ENCODE data around the gene NPW.

NPW gene

DNA sequence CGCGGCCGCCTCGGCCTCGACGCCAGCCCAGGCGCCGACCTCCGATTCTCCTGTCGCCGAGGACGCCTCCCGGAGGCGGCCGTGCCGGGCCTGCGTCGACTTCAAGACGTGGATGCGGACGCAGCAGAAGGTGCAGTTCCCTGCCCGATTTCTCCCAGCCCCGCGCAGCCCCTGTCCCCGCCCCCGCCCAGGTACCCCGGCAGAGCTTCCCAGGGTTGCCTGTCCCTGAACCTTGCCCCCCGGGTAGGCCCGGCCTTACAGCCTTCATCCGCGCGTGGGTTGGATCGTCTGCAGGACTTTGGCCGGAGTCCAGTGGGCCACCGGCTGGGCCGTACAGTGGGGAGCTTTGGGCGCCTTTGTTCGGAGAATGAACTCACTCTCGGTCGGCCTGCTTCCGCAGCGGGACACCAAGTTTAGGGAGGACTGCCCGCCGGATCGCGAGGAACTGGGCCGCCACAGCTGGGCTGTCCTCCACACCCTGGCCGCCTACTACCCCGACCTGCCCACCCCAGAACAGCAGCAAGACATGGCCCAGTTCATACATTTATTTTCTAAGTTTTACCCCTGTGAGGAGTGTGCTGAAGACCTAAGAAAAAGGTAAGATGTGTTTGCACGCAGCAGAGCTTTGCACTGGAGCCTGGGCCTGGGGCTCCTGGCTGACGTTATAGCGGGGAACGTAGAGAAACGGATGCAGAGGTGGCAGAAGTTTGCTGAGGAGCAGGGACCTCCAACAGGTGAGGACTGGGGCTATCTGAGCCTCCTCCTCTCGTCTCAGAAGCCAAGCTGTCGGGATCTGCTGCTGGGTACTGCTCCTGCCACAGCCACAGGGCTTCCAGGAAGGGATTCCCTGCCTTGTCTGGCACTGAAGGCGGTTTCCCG is 35.0 kb upstream of the NPW start:
- DNase-seq = no peak

DNA sequence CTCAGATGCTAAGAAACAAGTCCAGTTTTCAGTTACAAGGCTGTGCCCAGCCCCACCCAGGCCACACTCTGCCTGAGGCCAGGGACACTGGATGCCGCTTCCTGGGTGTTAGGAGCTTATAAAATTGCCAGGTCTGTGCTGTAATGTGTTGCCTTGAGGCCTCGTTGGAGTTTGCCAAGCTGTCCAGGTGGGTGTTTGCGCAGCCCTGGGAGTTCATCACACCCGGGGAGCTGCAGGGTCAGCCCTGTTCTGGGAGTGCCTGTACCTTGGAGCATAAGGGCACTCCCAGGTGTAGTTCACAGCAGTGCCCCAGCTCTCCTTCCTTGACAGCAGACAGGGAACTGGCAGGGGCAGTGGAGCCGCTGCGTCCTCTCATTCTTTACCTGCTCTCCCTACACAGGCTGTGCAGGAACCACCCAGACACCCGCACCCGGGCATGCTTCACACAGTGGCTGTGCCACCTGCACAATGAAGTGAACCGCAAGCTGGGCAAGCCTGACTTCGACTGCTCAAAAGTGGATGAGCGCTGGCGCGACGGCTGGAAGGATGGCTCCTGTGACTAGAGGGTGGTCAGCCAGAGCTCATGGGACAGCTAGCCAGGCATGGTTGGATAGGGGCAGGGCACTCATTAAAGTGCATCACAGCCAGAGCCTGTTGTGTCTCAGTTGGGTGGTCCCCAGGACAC is 34.0 kb upstream of the NPW start:
- no peak for DNase-seq

DNA sequence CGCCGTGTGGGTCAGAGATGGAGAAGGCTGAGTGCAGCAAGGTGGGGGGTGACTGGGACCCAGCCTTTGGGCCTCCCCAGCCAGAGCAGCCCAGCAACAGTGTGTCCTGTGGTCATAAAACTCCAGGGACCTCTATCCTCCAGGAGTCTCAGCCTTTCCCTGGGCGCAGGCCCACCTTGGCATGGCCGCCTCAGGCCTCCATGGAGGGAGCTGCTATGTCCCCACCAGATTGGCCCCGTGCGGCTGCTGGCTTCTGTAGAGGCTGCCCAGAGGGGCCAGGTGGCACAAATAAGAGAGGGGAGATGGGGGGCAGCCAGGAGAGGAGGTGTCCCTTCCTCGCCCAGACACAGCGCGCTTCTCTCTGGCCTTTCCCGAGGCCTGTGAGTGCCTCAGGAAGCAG is 32.4 kb upstream of the NPW start:
- no peak for DNase-seq

DNA sequence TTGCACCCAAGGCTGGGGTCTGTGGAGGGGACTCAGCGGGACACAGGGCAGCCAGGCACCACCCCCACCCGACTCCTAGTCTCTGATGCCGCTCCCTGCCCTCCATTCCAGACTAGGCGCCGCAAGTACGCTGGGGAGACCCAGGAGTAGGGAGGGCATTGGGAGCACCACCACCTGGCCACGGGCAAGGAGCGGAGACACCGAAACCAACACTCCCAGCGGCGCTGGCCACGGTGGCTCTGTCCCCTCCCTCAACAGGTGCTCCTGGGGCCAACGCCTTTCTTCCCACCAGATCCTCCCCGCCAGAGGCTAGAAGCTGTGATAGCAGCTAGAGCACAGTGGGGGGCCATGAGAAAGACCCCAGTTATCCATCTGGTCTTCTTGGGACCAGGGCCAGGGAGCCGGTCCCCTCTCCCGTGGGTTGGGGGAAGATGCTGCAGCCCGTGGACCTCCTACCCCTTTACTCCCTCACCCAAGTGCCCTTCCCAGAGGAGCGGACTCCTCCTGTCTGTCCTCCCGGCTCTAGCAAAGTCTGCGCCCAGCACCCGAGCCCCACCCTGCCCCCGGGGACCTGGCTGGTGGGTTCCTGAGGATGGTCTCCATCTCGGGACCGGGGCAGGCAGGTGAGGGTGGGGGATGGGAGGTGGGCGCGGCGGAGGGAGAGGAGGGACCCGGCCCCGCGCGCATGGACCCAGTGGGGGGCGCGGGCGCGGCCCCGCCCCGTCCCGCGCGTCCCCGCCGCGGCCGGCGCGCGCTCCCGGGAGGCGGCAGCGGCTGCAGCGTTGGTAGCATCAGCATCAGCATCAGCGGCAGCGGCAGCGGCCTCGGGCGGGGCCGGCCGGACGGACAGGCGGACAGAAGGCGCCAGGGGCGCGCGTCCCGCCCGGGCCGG is 30.1 kb upstream of the NPW start, which contains the start of gene SYNGR3:
Gene SYNGR3, plus strand, starts transcription at position 762 of the 892 bp plus-strand sequence. CDS start 133 bp downstream, outside the sequence.
- DNase-seq = no peak

DNA sequence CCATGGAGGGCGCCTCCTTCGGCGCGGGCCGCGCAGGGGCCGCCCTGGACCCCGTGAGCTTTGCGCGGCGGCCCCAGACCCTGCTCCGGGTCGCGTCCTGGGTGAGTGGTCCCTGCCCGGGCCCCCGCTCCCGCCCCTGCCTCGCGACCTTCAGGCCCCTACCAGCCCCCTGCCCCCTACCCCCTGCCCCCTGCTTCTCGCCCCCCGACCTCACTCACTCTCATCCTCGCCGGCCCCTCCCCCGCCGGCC is 29.6 kb upstream of the NPW start:
- DNase-seq = no peak

DNA sequence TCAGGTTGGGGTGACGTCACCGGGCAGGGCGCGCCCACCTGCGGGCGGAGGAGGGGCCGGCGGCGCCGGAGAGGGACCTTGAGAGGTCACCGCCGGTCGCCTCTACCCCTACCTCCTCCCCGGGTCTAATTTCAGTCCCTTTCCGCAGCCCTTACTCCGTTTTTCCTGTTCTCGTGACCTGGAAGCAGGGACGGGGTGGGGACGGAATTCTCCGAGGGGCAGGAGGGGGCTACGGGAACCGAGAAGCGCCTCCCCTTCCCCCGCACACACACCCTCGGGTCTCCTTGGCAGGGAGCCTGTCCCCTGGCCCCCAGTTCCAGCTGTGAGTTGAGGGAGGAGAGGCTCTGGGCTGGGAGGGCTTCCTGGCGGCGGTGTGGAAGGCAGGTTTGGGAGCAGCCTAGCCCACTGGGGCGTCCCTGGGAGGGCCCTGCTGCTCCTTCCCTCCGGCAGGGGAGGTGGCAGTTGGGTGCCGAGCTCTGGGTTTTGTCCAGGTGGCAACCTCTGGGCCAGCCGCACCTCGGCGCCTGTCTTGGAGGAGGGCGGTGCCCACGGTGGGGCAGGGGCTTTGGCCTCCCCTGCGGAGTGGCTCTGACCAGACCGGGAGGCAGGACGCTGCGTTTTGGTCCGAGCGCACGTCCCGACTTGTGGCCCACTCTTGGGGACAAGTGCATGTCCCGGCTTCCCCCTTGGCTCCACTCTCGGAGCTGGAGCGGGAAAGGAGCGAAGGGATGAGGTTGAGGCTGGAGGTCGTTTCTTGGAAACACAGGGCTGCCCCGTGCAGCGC is 29.0 kb upstream of the NPW start:
- DNase-seq = no peak

DNA sequence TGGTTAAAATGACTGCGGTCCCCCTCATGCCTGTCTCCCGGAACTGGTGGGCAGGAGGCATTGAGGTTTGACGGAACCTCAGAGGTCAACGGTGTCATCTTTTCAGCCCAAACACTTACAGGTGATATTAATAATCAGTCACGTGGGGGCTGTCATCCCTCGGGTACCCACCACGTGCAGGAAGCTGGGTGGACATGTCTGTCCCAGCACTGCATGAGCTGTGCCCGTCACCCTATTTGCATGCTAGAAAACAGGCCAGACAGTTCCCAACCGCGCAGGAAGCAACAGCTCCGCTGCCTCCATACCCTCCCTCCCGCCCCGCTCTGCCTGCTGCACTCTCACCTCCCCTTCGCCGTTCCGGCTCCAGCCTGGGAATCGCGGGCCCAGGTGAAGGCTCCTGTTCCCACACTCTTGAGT is 28.4 kb upstream of the NPW start:
- no peak for DNase-seq

DNA sequence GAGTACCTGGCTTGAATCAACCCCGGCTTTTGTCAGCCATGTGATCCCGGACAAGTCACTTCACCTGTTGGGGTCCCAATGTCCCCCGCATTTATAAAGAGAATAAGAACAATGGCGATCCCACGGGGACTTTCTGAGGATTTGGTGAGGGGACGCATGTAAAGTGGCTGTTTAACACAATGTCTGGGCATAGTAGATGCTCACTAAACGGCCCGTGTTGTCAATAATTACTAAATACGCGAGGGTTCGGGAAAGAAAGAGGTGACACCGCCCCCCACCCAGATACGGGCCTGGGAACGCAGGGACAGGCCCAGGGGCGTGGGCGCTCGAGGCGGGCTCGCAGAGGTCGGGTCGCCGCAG is 28.0 kb upstream of the NPW start:
- DNase-seq = no peak

DNA sequence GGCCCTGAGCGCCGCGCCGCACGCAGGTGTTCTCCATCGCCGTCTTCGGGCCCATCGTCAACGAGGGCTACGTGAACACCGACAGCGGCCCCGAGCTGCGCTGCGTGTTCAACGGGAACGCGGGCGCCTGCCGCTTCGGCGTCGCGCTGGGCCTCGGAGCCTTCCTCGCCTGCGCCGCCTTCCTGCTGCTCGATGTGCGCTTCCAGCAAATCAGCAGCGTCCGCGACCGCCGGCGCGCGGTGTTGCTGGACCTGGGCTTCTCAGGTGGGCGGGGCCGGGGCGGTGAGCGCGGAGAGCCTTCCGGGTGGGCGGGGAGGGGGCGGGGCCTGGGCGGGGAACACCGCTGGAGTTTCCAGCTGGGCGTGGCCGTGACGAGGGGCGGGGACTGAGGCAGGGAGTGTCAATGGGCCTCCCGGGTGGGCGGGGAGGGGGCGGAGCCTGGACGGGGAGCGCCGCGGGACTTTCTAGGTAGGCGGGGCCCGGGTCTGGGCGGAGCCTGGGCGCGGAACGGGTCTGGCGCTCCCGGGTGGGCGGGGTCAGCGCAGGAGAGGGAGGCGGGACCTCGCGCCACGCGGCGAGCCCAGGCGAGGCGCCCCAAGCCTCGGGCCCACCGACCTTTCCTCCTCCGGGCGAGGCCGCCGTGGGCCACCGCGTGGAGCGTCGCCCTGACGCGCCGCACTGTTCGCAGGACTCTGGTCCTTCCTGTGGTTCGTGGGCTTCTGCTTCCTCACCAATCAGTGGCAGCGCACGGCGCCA is 27.5 kb upstream of the NPW start:
- DNase-seq = no peak

DNA sequence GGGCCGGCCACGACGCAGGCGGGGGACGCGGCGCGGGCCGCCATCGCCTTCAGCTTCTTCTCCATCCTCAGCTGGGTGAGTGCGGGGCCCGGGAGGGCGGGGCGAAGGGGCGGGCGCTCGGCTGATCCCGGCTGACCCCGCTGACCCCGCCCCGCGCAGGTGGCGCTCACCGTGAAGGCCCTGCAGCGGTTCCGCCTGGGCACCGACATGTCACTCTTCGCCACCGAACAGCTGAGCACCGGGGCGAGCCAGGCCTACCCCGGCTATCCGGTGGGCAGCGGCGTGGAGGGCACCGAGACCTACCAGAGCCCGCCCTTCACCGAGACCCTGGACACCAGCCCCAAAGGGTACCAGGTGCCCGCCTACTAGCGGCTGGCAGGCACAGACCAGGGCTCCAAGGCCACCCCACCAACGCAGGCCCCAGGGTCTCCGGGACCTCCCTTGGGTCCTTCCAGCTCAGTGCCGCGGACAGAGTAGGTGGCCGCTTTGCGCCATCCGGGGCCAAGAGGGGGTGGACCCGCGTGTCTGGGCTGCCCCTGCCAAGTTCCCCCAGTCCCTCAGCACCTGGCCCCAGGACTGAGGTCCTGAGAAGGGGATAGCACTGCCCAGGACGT is 26.8 kb upstream of the NPW start:
- DNase-seq = no peak

DNA sequence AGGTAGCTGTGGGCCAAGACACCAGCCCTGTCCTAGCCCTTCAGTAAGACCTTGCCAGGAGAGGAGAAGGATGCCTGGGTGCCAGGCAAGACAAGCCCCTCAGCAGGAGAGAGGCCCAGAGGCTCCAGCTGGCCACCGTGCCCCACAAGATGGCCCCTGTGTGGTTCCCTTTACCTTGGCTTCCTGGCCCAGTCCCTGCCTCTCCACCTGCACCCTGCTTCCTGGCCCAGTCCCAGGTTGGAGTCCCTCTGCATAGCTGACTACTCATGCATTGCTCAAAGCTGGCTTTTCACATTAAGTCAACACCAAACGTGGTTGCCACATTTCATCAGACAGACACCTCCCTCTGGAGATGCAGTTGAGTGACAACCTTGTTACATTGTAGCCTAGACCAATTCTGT is 25.9 kb upstream of the NPW start:
- DNase-seq = no peak

DNA sequence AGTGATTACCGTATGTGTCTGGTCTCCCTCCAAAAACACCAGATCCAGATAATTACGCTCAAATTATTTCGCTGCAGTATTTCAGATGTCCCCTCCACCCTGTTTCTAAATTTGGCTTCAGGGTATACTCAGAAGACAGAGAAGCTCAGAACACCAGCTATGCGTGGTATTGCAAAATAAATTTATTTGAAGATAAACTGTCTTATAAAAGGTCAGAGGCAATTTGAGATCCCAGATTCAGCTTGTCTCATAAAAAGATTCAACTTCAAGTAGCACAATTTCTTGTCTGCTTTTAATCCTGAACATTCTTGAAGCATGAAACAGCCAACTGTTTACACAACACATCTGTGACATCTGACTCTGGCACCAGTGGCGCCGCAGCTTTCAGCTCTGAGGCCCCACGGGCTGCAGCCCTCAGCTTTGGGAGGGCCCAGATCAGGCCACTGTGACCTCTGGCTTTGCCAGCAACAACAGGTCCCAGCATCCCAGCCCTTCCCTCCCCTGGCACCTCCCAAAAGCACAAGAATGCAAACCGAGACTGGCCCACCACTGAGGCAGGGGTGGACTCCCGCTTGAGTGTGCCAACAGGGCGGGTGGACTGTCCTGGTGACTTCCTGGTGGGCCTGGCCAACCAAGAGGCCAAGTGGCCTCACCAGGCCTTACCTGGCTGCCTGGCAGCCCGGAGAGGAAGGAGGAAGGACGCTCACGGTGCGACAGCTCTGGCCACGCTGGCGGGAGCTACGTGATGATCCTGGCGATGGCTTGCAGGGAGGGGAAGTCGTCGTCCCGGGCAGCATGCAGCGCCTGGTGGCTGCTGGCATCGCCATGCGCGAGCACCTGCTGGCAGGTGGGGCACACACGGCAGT is 21.9 kb upstream of the NPW start:
- DNase-seq = no peak

DNA sequence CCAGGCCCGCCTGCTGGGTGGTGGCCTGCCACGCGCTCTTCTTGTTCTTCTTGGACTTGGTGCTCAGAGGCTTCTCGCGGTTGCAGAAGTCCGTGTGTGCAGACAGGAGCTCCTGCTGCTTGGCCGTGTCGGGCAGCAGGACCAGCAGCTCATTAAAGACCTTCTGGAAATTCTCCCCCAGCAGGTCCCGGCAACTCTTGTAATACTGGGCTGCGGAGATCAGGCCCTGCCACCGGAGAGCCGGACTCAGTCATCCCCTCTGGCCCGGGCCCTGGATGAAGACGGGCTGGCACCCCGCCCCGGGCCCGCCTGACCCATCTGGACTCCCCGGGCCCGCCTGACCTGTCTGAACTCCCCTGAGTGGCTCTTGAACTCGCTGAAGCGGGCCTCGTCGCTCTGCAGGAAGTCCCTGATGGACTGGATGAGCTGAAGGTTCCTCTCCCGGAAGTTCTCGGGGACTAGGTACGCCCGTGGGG is 21.2 kb upstream of the NPW start:
- DNase-seq = no peak

DNA sequence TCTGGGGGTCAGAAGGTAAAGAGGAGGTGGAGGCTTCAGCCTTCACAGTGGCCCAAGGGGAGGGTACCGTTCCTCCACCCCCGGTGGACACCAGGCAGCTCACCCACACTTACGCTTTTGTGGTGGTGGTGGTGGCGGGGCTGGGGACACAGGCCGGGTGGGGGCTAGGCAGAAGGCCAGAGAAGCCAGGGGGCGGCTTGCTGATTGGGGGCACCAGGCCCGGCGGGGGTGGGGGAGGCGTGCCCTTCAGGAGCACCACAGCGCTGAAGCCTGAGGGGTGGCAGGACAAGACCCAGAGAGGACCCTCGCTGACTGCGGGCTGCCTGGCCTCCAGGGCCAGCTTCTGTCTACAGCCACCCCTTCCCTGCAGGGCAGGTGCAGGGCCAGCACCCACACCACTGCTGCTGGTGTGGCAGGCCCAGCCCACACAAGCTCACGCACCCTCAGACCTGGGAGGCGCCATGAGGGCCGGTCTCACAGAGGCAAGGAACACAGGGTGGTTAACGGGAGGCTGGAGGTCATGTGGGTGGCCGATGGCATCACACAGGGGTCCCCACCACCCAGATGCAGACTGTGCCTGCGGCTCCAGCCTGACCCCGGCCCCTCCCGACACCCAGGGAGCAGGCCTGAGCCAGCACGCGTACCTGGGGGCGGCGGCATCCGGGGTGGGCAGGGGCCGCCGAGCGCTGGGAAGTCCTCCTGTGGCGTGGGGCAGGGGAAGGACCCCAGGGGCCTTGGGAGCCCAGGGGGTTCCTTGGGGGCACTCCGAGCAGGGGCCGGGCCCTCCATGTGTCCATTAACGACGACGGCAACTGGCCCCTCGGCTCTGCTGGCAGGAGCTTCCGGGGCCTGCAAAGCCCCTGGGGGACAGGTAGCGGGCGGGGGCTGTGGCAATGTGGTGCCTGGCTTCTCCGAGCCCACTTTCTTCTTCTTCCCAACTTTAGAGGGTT is 20.5 kb upstream of the NPW start:
- DNase-seq = no peak

DNA sequence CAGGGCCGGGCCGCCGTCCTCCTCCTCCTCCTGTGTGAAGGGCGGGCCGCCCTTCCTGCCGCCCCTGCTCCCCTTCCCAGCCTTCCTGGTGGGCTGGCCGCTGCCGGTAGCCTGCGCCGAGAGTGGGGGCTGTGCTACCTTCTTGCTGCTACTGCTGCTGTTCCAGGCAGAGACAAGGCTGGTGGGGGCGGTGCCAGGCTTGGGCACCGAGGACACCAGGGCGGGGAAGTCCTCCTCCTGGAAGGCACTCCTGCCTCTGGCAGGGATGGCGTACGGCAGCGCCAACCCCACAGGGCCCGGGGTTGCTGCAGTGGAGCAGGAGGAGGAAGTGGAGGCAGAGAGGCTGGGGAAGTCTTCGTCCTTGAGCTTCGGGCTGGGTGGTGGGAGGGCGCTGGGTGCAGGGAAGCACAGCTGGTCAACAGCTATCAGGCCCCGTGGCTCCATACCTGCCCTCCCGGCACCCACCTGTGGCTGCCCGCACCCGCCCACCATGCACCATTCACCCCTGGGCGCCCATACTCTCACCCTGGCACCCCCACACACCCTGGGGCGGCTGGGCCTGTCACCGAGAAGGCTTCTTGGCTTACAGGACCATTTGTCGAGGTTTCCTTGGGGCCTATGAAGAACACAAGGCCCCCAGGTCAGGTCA is 19.6 kb upstream of the NPW start:
- DNase-seq = no peak

DNA sequence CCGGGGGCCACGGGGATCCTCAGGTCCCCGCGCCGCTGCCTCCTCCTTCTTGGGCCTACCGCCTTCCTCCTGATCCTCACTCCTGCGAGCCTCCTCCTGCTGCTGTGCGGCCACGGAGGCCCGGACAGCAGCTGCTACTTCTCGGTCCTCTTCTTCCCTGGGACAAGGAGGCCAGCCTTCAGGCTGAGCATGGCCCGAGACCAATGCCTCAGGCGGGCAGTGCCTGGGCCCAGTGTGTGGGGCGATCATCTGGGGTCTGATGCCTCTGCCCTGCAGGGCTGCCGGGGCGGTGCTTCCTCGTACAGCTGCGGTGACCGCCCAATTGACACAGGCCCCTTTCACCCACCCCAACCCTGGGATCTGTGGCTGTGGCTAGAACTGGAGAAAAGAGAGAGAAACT is 18.6 kb upstream of the NPW start:
- no peak for DNase-seq

DNA sequence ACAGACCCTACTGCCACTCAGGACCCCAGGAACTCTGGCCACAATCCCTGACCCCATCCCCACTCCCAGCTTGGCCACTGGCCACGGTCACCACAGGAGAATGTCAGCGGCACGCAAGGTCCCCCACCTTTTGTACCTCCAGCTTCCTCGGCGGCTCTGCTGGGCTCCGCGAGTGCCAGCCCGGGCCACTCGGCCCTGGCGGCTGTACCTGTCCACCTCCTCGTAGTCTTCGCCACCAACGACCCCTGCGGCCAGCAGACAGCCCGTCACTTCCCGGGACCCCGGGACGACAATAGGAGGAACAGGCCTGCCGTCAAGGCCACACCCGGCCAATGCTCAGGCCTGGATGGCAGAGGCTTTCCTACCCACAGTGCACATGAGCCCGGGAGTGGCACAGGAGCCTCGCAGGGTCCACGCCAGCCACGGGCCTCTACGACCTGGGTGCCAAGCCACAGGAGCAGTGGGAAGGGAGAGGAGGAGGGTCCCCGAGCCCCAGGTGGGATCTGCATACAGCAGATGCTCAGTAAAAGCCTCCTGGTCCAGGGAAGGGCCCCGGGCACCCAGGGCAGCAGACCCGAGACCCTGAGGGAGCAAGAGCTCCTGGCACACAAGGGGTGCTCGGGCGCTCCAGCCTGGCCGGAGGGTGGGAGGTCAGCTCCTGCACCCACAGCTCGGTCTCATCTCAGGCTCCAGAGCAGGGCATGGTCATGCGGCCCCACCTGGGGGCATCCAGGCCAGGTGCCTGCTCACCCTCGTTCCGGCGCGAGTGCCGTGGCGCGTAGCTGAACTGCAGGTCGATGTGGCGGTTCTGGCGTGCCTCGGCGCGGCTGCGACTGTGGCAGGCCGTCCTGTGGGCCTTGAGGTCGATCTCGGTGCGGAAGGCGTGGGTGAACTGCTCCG is 17.9 kb upstream of the NPW start:
- no peak for DNase-seq
